BLaER1 treated with 17β-estradiol and CSF1 and Interleukin-3, amounts not matched to agents 10 nM and 100 nM (cell line): ENCODE results near the gene ARHGAP27.

Source experiments
- H3K27ac ChIP-seq, 11 experiments: shearing (Covaris generic); formaldehyde crosslinking; 2 replicates each; pipeline ENCODE4 v1.8.1; 2022
- H3K27me3 ChIP-seq, 11 experiments: shearing (Covaris generic); formaldehyde crosslinking; 2 replicates each; pipeline ENCODE4 v1.8.1; 2022
- H3K36me3 ChIP-seq, 11 experiments: shearing (Covaris generic); formaldehyde crosslinking; 2 replicates each; pipeline ENCODE4 v1.8.1; 2022
- H3K4me1 ChIP-seq, 10 experiments: shearing (Covaris generic); formaldehyde crosslinking; 2 replicates each; pipeline ENCODE4 v1.8.1; 2022
- H3K4me2 ChIP-seq, 11 experiments: shearing (Covaris generic); formaldehyde crosslinking; 2 replicates each; pipeline ENCODE4 v1.8.1; 2022
- H3K4me3 ChIP-seq, 10 experiments: shearing (Covaris generic); formaldehyde crosslinking; 2 replicates each; pipeline ENCODE4 v1.8.1; 2022
- H3K9ac ChIP-seq, 11 experiments: shearing (Covaris generic); formaldehyde crosslinking; 2 replicates each; pipeline ENCODE4 v1.8.1; 2022
- H3K9me3 ChIP-seq, 11 experiments: shearing (Covaris generic); formaldehyde crosslinking; replicated peaks in 1 of 11; 2 replicates each; pipeline ENCODE4 v1.8.1; 2022
- H4K20me1 ChIP-seq, 11 experiments: shearing (Covaris generic); formaldehyde crosslinking; 2 replicates each; pipeline ENCODE4 v1.8.1; 2022
- Cebpa-rat ChIP-seq, 11 experiments: shearing (Covaris generic); IDR thresholded peaks; 2 replicates each; pipeline ENCODE4 v1.8.1; 2022

Gene ARHGAP27

DNA sequence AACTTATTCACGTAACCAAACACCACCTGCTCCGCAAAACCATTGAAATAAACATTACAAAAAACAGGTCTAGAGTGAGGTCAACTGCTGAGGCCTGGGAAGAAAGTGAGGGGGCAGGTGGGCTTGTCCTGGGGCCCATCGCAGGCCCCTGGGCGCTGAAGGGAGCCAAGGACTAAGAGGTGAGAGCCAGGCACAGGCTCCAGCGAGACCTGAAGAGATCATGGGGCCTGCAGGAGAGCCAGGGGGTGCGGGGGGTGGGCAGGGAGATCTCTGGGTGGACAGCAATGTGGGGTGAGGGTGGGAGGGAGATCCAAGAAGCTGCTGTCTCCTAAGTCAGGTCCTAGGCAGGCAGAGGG is 7.9 kb downstream of the ARHGAP27 start:
- Histone ChIP-seq H3K4me3 (no peak overlapping the region), H3K4me2 (peak overlapping the region in 2 of 11 experiments; percentile 65 to 97; a peak in 4 of 22 replicates), H3K9ac (no peak overlapping the region), H3K36me3 (peaks cover 0 to 24% (median 5%) of the 10 kb centered on the region in 11 experiments; a peak in 12 of 22 replicates), H3K27me3 (no peaks in the 10 kb centered on the region), H3K4me1 (peaks cover 46 to 50% (median 47%) of the 10 kb centered on the region in 10 experiments), H3K9me3 (no peaks in the 10 kb centered on the region), H4K20me1 (peaks cover 3 to 71% (median 54%) of the 10 kb centered on the region in 11 experiments; a peak in 16 of 22 replicates), H3K27ac (no peak overlapping the region)
- TF ChIP-seq Cebpa-rat (IDR thresholded peaks at IDR 0.05), result no peak

GRCh38 chr17:45423975-45424335 is 8.7 kb downstream of the ARHGAP27 start:
- Histone ChIP-seq H3K4me1 (peaks cover 39 to 42% (median 40%) of the 10 kb centered on the region in 10 experiments), H3K27me3 (no peaks in the 10 kb centered on the region), H3K4me3 (no peak overlapping the region), H3K36me3 (peaks cover 0 to 24% (median 0%) of the 10 kb centered on the region in 11 experiments; a peak in 9 of 22 replicates), H3K9ac (peak overlapping the region in 1 of 11 experiments; percentile 19; a peak in 1 of 22 replicates), H3K27ac (peak overlapping the region in 1 of 11 experiments; percentile 21; a peak in 1 of 22 replicates), H4K20me1 (peaks cover 3 to 64% (median 51%) of the 10 kb centered on the region in 11 experiments; a peak in 16 of 22 replicates), H3K4me2 (no peak overlapping the region), H3K9me3 (no peaks in the 10 kb centered on the region)
- no peak for TF ChIP-seq Cebpa-rat (IDR thresholded peaks at IDR 0.05)

- Histone ChIP-seq H3K27ac (no peak overlapping the region; a peak in 1 of 22 replicates), H3K36me3 (peaks cover 0 to 24% (median 0%) of the 10 kb centered on the region in 11 experiments; a peak in 9 of 22 replicates), H3K9me3 (no peaks in the 10 kb centered on the region), H3K4me3 (no peak overlapping the region), H4K20me1 (peaks cover under 1 to 67% (median 53%) of the 10 kb centered on the region in 11 experiments; a peak in 16 of 22 replicates), H3K27me3 (no peaks in the 10 kb centered on the region), H3K4me1 (peaks cover 34 to 43% (median 39%) of the 10 kb centered on the region in 10 experiments), H3K9ac (no peak overlapping the region), H3K4me2 (no peak overlapping the region)
- no peak for TF ChIP-seq Cebpa-rat (IDR thresholded peaks at IDR 0.05)
Measured at GRCh38 chr17:45423304-45423974, 9.2 kb downstream of the ARHGAP27 start.

DNA sequence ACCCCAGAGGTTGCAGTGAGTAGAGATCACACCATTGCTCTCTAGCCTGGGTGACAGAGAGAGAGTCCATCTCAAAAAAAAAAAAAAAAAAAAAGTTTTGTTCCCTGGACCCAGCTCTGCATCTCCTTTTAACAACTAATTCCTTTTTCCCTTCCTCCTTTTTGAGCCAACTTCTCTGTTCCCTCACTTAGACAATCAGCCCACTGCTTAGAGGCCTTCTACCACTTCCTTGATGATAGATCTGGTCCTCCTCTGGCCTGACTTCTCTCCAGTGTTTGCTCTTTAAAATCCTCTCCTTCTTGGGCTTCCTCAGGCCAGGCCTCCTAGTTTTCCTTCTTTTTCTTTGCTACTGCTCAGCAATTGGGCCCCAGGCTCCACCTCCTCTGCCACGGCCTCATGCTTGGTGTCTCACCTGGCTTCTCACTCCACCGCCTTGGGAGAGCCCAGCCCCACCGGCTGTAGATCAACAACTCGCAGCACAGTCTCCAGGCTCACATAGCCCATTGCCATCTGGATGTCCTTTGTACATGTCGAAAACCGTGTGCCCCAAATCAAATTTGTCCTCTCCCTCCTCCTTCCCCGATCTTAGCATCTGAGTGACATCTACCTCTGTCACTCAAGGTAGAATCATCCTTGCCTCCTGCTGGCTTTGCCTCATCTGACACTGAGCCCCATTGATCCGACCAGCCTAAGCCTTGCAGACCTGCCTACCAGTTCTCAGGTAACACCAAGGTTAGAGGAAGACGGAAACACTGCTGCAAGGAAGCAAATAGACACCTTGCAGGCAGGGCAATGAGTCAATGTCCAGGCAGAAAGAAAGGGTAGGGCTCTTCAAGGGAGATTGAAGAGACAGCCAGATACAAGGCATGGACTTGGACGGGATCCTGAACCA is 17.4 kb downstream of the ARHGAP27 start:
- H3K36me3 ChIP-seq, result peaks cover 0 to 5% (median 0%) of the 10 kb centered on the region in 11 experiments; a peak in 1 of 22 replicates
- H4K20me1 ChIP-seq, result peaks cover 0 to 39% (median 6%) of the 10 kb centered on the region in 11 experiments; a peak in 11 of 22 replicates
- no peak for TF ChIP-seq Cebpa-rat (IDR thresholded peaks at IDR 0.05)
- no peaks in the 10 kb centered on the region for H3K27me3 ChIP-seq
- H3K4me1 ChIP-seq, result peaks cover 56 to 67% (median 62%) of the 10 kb centered on the region in 10 experiments
- H3K9ac ChIP-seq, result peak overlapping the region in 3 of 11 experiments; percentile 19 to 34 (median 31); a peak in 4 of 22 replicates
- peak overlapping the region in 1 of 10 experiments; percentile 15; a peak in 1 of 20 replicates for H3K4me3 ChIP-seq
- peak overlapping the region in 7 of 11 experiments; percentile 15 to 65 (median 38); a peak in 8 of 22 replicates for H3K27ac ChIP-seq
- H3K4me2 ChIP-seq, result peak overlapping the region; percentile 20 to 100 (median 62)
- no peaks in the 10 kb centered on the region for H3K9me3 ChIP-seq

GRCh38 chr17:45413498-45413923 is 19.2 kb downstream of the ARHGAP27 start:
- Histone ChIP-seq H3K36me3 (peaks cover 0 to under 1% (median 0%) of the 10 kb centered on the region in 11 experiments; a peak in 1 of 22 replicates), H3K4me3 (0 out of 20 replicates have a peak overlapping the region, but pooled peaks of 1 of the 10 experiments have one; percentile 7), H3K9me3 (no peaks in the 10 kb centered on the region), H3K27me3 (no peaks in the 10 kb centered on the region), H3K4me2 (peak overlapping the region; percentile 94 to 100 (median 99)), H4K20me1 (peaks cover under 1 to 34% (median 8%) of the 10 kb centered on the region in 11 experiments; a peak in 15 of 22 replicates), H3K9ac (peak overlapping the region in 6 of 11 experiments; percentile 12 to 83 (median 40); a peak in 8 of 22 replicates), H3K4me1 (peaks cover 68 to 80% (median 74%) of the 10 kb centered on the region in 10 experiments), H3K27ac (peak overlapping the region in 9 of 11 experiments; percentile 12 to 95 (median 82); a peak in 15 of 22 replicates)
- TF ChIP-seq Cebpa-rat (IDR thresholded peaks at IDR 0.05), result no peak

- Histone ChIP-seq H3K27me3 (no peaks in the 10 kb centered on the region), H3K4me2 (peak overlapping the region; percentile 94 to 100 (median 99)), H3K36me3 (peaks cover 0 to under 1% (median 0%) of the 10 kb centered on the region in 11 experiments; a peak in 1 of 22 replicates), H3K4me1 (peaks cover 86 to 97% (median 91%) of the 10 kb centered on the region in 10 experiments), H3K27ac (peak overlapping the region; percentile 82 to 95 (median 90)), H4K20me1 (peaks cover 12 to 51% (median 24%) of the 10 kb centered on the region in 11 experiments; a peak in 18 of 22 replicates), H3K9me3 (no peaks in the 10 kb centered on the region), H3K9ac (peak overlapping the region; percentile 77 to 87 (median 83); a peak in 21 of 22 replicates), H3K4me3 (peak overlapping the region in 6 of 10 experiments; percentile 67 to 83 (median 74); a peak in 9 of 20 replicates)
- no peak for TF ChIP-seq Cebpa-rat (IDR thresholded peaks at IDR 0.05)
Measured at GRCh38 chr17:45411348-45412105, 21.1 kb downstream of the ARHGAP27 start.

DNA sequence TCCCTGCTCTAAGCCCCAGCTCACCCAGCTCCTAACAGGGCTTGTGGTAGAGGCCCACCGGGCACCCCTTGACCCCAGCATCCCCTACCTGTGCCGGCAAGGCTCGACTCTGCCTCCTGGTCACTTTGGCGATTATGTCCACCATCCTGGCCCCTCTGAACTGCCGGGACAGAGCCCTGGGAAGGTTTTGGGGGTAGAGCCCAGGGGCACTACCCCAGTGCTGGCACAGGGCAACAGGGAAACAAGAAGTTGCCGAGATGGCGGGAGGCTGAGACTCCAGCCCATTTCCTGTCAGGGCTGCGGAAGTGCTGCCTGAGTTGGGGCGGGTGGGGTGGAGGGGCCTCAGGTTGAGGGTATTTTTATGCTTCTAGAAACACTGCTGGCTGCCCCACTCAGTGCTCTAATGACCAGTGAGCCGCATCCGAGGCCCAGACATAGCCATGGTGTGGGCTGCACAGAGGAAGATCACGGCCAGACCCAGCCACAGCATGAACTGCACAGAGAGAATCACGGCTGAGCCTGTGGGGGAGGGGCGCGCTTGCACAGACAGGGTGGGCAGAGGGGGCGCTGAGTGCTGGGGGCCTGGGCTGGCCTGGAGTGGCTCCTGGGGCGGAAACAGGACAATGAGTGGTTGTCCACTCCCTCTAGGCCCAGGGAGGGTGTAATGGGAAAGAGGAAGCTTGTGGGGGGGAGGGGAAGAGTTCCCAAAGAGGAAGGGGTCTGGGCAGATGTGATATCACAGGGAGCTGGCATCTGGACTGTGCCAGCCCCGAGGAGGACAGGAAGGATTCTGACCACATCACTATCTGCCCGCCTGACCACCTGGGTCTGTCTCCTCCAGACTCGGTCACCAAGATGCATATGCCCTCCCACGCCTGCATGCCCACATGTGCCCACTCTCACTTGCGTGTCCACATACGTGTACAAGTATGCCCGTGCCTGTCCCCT is 22.3 kb downstream of the ARHGAP27 start:
- peak overlapping the region; percentile 94 to 100 (median 99) for H3K4me2 ChIP-seq
- peaks cover 0 to 12% (median 6%) of the 10 kb centered on the region in 11 experiments; a peak in 19 of 22 replicates for H3K36me3 ChIP-seq
- no peak for TF ChIP-seq Cebpa-rat (IDR thresholded peaks at IDR 0.05)
- H3K4me3 ChIP-seq, result peak overlapping the region; percentile 67 to 83 (median 71)
- H3K9me3 ChIP-seq, result no peaks in the 10 kb centered on the region
- peaks cover 92 to 99% (median 97%) of the 10 kb centered on the region in 10 experiments for H3K4me1 ChIP-seq
- H3K27me3 ChIP-seq, result no peaks in the 10 kb centered on the region
- H4K20me1 ChIP-seq, result peaks cover 15 to 50% (median 34%) of the 10 kb centered on the region in 11 experiments; a peak in 18 of 22 replicates
- peak overlapping the region; percentile 77 to 87 (median 83) for H3K9ac ChIP-seq
- H3K27ac ChIP-seq, result peak overlapping the region; percentile 82 to 95 (median 90)
